ENCODE results near the gene SOBP. TPM values are rescaled to one million over a fixed set of nuclear protein-coding genes. Genes with fewer than 3 reads are reported as not detected.
A peak's percentile ranks its signal among the peaks of the same experiment; 100 is the strongest.

The SOBP gene
- total RNA-seq, 2 experiments from 2014 or later: 1.2 to 1.4 TPM

DNA sequence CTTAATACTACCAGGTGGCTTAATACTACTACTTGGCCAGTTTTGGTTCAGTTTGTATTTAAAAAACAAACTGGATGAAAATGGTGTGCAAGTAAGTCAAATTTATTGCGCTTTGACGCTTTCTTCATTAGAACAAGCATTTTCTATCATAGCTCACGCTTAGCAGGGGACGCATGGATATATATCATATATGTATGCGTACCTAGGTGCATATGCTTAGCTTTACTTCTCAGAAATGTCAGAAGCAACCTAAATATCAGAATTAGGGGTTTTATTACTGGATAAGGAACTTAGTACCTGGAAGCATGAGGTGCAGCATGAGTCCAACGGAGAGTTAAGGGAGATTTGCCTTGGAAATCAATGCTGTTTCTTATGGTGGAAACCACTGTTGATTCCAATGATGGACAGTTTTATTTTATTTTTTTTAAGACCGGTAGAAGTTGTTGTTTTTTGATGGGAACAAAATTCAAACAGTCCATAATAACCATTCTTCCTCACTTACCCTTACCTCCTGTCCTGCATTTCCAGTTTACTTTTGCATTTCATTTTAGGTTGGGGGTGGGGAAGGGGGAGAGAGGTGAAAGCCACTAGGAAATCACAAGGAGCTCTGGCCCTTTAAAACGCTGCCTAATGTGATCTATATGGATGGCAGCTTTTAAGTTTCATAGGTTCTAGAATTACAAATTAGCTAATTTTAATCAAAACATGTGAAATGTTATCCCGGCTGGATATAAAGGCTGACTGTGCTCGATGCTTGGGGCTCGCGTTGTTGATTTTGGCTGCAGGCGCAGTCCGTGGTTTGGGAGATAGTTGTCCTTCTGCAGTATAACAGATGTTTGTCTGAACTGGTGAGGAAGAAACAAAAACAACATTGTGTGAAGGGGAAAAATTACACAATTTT lies 2.1 kb downstream of the SOBP start:
- POLR2A ChIA-PET: interaction anchor here (0.5 to 5.9 kb wide), 4 partner anchors 32 to 179 kb away, joined by 3 to 35 read pairs (median 8); partner anchors contain the start of gene PDSS2
- Mint-ChIP-seq H3K4me1 (peaks cover 20% of the 10 kb centered on the region), H3K27ac (no peak overlapping the region), H3K36me3 (no peaks in the 10 kb centered on the region), H3K27me3 (peaks cover 22% of the 10 kb centered on the region), H3K9me3 (no peaks in the 10 kb centered on the region), H3K4me3 (peak overlapping the region; percentile 86)
- ATAC-seq (ENCODE audit: low read depth) (no peak), DNase-seq (no peak)

- POLR2A ChIA-PET: interaction anchor here (0.7 to 5.9 kb wide), 2 partner anchors 33 to 178 kb away, joined by 3 to 35 read pairs; partner anchors contain the start of gene PDSS2
- DNase-seq (no peak), ATAC-seq (ENCODE audit: low read depth) (no peak)
- H3K4me3 Mint-ChIP-seq: no peak overlapping the region
- H3K27me3 Mint-ChIP-seq: peaks cover 11% of the 10 kb centered on the region
- H3K9me3 Mint-ChIP-seq: no peaks in the 10 kb centered on the region
- no peaks in the 10 kb centered on the region for H3K36me3 Mint-ChIP-seq
- H3K4me1 Mint-ChIP-seq: peaks cover 17% of the 10 kb centered on the region
- H3K27ac Mint-ChIP-seq: no peak overlapping the region
These were observed 3.5 kb downstream of the SOBP start for GRCh38 chr6:107493158-107494057.

DNA sequence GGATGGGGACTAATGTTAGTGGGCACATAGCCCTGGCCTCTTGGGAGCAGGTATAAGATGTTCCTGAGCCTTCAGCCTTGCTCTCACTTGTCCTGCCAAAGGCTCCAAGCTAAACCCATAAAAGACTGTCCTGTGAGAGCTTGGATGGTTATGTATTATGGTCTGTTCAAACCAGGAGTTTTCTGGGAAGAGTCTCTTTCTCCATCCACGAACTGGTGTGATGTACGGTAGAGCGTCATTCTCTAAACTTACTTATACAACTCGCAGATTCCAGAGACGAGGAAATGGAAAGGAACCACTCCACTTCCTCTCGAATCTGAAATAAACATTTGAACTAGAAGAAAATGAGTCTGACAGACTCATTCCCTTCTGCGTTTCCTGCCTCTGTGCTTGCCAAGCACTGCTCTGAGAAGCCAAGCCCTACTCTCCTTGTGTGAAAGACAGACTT lies 5.3 kb downstream of the SOBP start:
- no peak overlapping the region for H3K4me3 Mint-ChIP-seq
- no peak overlapping the region for H3K27ac Mint-ChIP-seq
- H3K9me3 Mint-ChIP-seq: no peaks in the 10 kb centered on the region
- ATAC-seq (ENCODE audit: low read depth) (no peak), DNase-seq (no peak)
- POLR2A ChIA-PET: no interaction called here
- no peaks in the 10 kb centered on the region for H3K36me3 Mint-ChIP-seq
- peaks cover 13% of the 10 kb centered on the region for H3K4me1 Mint-ChIP-seq
- H3K27me3 Mint-ChIP-seq: peaks cover 5% of the 10 kb centered on the region

GRCh38 chr6:107495971-107496370 lies 6.1 kb downstream of the SOBP start:
- Mint-ChIP-seq H3K4me1 (peaks cover 8% of the 10 kb centered on the region), H3K27ac (no peak overlapping the region), H3K27me3 (peaks cover 5% of the 10 kb centered on the region), H3K9me3 (no peaks in the 10 kb centered on the region), H3K36me3 (no peaks in the 10 kb centered on the region), H3K4me3 (no peak overlapping the region)
- POLR2A ChIA-PET: no interaction called here
- ATAC-seq (ENCODE audit: low read depth): no peak
- no peak for DNase-seq

DNA sequence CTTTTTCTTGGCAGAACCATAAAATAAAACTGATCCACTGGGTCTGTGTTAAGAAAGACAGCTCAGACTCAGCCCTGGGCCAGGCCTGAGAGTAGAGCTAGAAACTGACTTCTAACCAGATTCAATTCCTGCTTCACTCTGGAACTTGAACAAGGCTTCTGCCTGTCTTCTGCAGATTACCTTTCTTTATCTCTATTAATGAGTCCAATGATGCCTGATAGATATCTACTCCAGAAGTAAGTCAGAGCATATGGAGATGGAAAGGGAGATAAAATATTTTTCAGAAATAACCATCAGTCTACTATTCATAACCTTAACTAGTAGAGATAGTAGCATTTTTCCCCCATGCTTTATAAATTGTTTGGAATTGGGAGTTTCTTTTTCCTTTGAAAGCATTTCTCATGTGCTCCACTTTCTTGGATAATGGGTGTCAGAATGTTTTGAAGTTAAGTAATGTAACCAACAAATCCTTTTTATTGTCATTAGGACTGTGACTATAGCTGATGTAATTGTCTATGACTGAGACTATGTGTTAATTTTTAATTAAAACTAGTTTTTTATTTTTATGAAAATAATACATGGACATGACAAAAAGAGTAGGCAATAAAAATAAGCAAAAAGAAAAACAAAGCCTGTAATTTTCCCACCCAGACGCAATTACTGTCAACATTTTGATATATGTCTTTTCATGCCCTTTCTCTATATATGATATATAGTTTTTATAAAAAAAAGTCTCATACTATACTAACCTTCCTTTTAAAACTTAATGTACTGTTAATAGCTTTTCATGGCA lies 7.2 kb downstream of the SOBP start:
- DNase-seq (no peak), ATAC-seq (ENCODE audit: low read depth) (no peak)
- Mint-ChIP-seq H3K27me3 (peaks cover 13% of the 10 kb centered on the region), H3K36me3 (no peaks in the 10 kb centered on the region), H3K27ac (no peak overlapping the region), H3K9me3 (no peaks in the 10 kb centered on the region), H3K4me3 (no peak overlapping the region), H3K4me1 (peaks cover 6% of the 10 kb centered on the region)
- POLR2A ChIA-PET: no interaction called here

GRCh38 chr6:107504270-107505026 lies 14.5 kb downstream of the SOBP start:
- POLR2A ChIA-PET: no interaction called here
- H3K4me1 Mint-ChIP-seq: no peaks in the 10 kb centered on the region
- no peak overlapping the region for H3K27ac Mint-ChIP-seq
- H3K27me3 Mint-ChIP-seq: peaks cover 32% of the 10 kb centered on the region
- no peak overlapping the region for H3K4me3 Mint-ChIP-seq
- no peaks in the 10 kb centered on the region for H3K36me3 Mint-ChIP-seq
- ATAC-seq (ENCODE audit: low read depth) (no peak), DNase-seq (no peak)
- no peaks in the 10 kb centered on the region for H3K9me3 Mint-ChIP-seq

DNA sequence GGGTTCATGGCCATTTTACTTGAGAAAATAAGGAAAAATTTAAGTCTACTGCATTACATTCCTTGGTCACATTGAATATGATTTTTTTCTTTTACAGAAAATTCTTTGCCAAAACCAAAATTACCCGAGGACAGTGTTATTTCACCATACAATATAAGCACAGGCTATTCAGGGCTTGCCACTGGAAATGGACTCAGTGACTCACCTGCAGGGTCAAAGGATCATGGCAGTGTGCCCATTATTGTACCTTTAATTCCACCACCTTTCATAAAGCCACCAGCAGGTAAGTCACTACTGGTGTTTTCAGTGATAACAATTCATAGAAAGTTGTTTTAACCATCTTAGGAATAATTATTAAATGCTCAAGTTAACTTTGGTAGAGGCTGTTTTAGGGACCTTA lies 16.2 kb downstream of the SOBP start:
- no peak for ATAC-seq (ENCODE audit: low read depth)
- Mint-ChIP-seq H3K27ac (no peak overlapping the region), H3K36me3 (no peaks in the 10 kb centered on the region), H3K9me3 (no peaks in the 10 kb centered on the region), H3K4me3 (no peak overlapping the region), H3K4me1 (no peaks in the 10 kb centered on the region), H3K27me3 (peaks cover 32% of the 10 kb centered on the region)
- DNase-seq: no peak
- POLR2A ChIA-PET: no interaction called here

DNA sequence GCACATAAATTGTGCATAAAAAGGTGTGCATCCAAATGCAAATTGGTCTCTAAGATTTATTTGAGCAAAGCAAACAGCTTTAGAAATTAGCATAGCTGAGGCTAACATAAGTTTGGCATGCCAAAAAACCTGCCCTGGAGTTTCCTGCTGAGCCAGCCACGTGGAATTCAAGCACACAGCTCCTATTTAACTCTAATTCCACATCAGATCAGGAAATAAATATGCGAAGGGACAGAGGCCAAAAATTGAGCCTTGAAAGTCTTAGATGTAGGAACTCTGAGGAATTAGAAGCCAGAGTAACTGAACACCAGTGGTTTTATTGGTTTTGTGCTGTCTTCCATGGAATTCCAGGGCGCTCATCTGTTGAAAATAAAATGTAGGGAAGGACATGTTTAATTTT lies 19.6 kb downstream of the SOBP start:
- Mint-ChIP-seq H3K36me3 (no peaks in the 10 kb centered on the region), H3K27ac (no peak overlapping the region), H3K9me3 (peaks cover 3% of the 10 kb centered on the region), H3K4me1 (peaks cover 6% of the 10 kb centered on the region), H3K4me3 (no peak overlapping the region), H3K27me3 (peaks cover 11% of the 10 kb centered on the region)
- ATAC-seq (ENCODE audit: low read depth): no peak
- POLR2A ChIA-PET: no interaction called here
- DNase-seq: no peak

GRCh38 chr6:107510108-107510507 lies 20.2 kb downstream of the SOBP start:
- Mint-ChIP-seq H3K4me1 (peaks cover 6% of the 10 kb centered on the region), H3K4me3 (no peak overlapping the region), H3K27me3 (peaks cover 7% of the 10 kb centered on the region), H3K27ac (no peak overlapping the region), H3K9me3 (peaks cover 8% of the 10 kb centered on the region), H3K36me3 (peaks cover 3% of the 10 kb centered on the region)
- POLR2A ChIA-PET: interaction anchor here (0.8 kb wide), 1 partner anchor 148 kb away, joined by 3 read pairs; no protein-coding TSS in a partner anchor
- ATAC-seq (ENCODE audit: low read depth) (no peak), DNase-seq (no peak)

- no peak overlapping the region for H3K27ac Mint-ChIP-seq
- POLR2A ChIA-PET: no interaction called here
- H3K27me3 Mint-ChIP-seq: peaks cover 4% of the 10 kb centered on the region
- H3K4me3 Mint-ChIP-seq: no peak overlapping the region
- no peak for ATAC-seq (ENCODE audit: low read depth)
- peaks cover 7% of the 10 kb centered on the region for H3K36me3 Mint-ChIP-seq
- peaks cover 6% of the 10 kb centered on the region for H3K4me1 Mint-ChIP-seq
- H3K9me3 Mint-ChIP-seq: peaks cover 13% of the 10 kb centered on the region
- no peak for DNase-seq
These were observed 21.6 kb downstream of the SOBP start for GRCh38 chr6:107511511-107511993.

DNA sequence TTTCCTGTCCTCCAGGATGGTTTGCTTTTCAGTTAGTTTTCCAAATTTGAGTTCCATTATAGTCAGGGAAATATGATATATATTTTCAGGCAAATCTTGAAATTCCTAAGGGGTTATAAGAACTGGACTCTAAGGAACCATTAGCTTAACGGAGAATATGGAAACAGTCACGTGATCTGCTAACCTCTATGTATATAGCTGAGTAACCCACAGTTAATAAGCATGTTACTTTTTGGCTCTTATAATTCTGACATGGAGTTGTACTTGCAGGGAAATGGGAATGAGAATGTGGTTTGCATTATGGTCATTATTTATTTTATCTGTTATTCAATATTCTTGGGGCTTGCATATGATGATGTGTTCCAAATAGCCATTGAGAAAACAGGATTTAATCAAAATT lies 23.3 kb downstream of the SOBP start:
- Mint-ChIP-seq H3K9me3 (peaks cover 18% of the 10 kb centered on the region), H3K27ac (no peak overlapping the region)
- ATAC-seq (ENCODE audit: low read depth): no peak

DNA sequence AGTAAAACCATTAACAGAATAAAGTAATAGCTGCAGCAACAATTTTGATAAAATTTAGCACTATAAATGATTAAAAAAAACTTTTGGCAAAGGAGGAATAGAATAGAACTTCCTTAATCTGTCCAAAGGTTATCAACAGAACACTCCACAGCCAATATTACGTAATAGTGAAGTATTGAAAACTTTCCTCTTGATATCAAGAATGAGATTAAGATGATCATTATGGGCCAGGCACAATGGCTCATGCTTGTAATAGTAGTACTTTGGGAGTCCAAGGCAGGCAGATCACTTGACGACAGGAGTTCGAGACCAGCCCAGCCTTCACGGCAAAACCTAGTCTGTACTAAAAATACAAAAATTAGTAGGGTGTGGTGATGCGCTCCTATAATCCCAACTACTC lies 26.0 kb downstream of the SOBP start:
- POLR2A ChIA-PET: no interaction called here
- no peak overlapping the region for H3K27ac Mint-ChIP-seq

More for the DNA sequence above, 23.3 kb downstream of the SOBP start:
- peaks cover 10% of the 10 kb centered on the region for H3K36me3 Mint-ChIP-seq
- H3K4me1 Mint-ChIP-seq: peaks cover 6% of the 10 kb centered on the region
- no peak for DNase-seq
- H3K27me3 Mint-ChIP-seq: peaks cover 6% of the 10 kb centered on the region
- POLR2A ChIA-PET: no interaction called here
- H3K4me3 Mint-ChIP-seq: no peak overlapping the region

More for the DNA sequence above, 26.0 kb downstream of the SOBP start:
- H3K4me1 Mint-ChIP-seq: peaks cover 6% of the 10 kb centered on the region
- no peak overlapping the region for H3K4me3 Mint-ChIP-seq
- no peak for ATAC-seq (ENCODE audit: low read depth)
- peaks cover 6% of the 10 kb centered on the region for H3K27me3 Mint-ChIP-seq
- peaks cover 18% of the 10 kb centered on the region for H3K9me3 Mint-ChIP-seq
- DNase-seq: no peak
- peaks cover 10% of the 10 kb centered on the region for H3K36me3 Mint-ChIP-seq
